ENCODE measurements around the gene C5orf58. TPM values are rescaled to one million over a fixed set of nuclear protein-coding genes. Genes with fewer than 3 reads are reported as not detected.
A peak's percentile ranks its signal among the peaks of the same experiment; 100 is the strongest.

C5orf58 gene
- total and polyA plus RNA-seq, 2 donors from 2014 or later, result not detected

- peak in 1 of 5 donors; percentile 85 for DNase-seq
Observed at GRCh38 chr5:170278611-170279458, 46.0 kb downstream of the C5orf58 start.

GRCh38 chr5:170279459-170279817, 46.7 kb downstream of the C5orf58 start:
- Histone ChIP-seq H3K4me3 (ENCODE audit: low read length in 3 of 3) (no peak overlapping the region), H3K9ac (ENCODE audit: low read length in 3 of 3) (no peak overlapping the region), H3K4me1 (ENCODE audit: control insufficient read depth in 2 of 3, insufficient read depth in 2 of 3, low read depth in 1 of 3, low read length in 3 of 3) (peaks cover 0 to 14% (median 0%) of the 10 kb centered on the region in 3 donors), H3K9me3 (ENCODE audit: control insufficient read depth in 2 of 3, insufficient read depth in 1 of 3, low read length in 3 of 3) (peaks cover 0 to 1% (median 0%) of the 10 kb centered on the region in 3 donors), H3K27ac (ENCODE audit: low read depth in 2 of 2, low read length in 2 of 2) (no peak overlapping the region), H3K27me3 (ENCODE audit: control insufficient read depth, insufficient read depth, low read length) (no peaks in the 10 kb centered on the region), H3K36me3 (ENCODE audit: control insufficient read depth in 2 of 3, insufficient read depth in 3 of 3, low read length in 3 of 3) (no peaks in the 10 kb centered on the region)
- FAIRE-seq, result no peak
- intact Hi-C loops (cut with DNase I), result no loop called here
- DNase-seq, result no peak
- TF ChIP-seq, protein P1, sequence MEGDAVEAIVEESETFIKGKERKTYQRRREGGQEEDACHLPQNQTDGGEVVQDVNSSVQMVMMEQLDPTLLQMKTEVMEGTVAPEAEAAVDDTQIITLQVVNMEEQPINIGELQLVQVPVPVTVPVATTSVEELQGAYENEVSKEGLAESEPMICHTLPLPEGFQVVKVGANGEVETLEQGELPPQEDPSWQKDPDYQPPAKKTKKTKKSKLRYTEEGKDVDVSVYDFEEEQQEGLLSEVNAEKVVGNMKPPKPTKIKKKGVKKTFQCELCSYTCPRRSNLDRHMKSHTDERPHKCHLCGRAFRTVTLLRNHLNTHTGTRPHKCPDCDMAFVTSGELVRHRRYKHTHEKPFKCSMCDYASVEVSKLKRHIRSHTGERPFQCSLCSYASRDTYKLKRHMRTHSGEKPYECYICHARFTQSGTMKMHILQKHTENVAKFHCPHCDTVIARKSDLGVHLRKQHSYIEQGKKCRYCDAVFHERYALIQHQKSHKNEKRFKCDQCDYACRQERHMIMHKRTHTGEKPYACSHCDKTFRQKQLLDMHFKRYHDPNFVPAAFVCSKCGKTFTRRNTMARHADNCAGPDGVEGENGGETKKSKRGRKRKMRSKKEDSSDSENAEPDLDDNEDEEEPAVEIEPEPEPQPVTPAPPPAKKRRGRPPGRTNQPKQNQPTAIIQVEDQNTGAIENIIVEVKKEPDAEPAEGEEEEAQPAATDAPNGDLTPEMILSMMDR (IDR thresholded peaks at IDR 0.05; ENCODE audit: borderline replicate concordance, extremely low read depth, insufficient read depth), result no peak

More at GRCh38 chr5:170278611-170279458, 46.0 kb downstream of the C5orf58 start:
- no peaks in the 10 kb centered on the region for H3K36me3 ChIP-seq (ENCODE audit: control insufficient read depth in 2 of 3, insufficient read depth in 3 of 3, low read length in 3 of 3)
- H3K27me3 ChIP-seq (ENCODE audit: control insufficient read depth, insufficient read depth, low read length), result no peaks in the 10 kb centered on the region
- TF ChIP-seq, protein P1 (IDR thresholded peaks at IDR 0.05; ENCODE audit: borderline replicate concordance, extremely low read depth, insufficient read depth), result no peak
- no peak for FAIRE-seq
- no peak overlapping the region for H3K9ac ChIP-seq (ENCODE audit: low read length in 3 of 3)
- peaks cover 0 to 16% (median 0%) of the 10 kb centered on the region in 3 donors for H3K4me1 ChIP-seq (ENCODE audit: control insufficient read depth in 2 of 3, insufficient read depth in 2 of 3, low read depth in 1 of 3, low read length in 3 of 3)
- H3K9me3 ChIP-seq (ENCODE audit: control insufficient read depth in 2 of 3, insufficient read depth in 1 of 3, low read length in 3 of 3), result no peaks in the 10 kb centered on the region
- intact Hi-C loops (cut with DNase I), result no loop called here
- no peak overlapping the region for H3K27ac ChIP-seq (ENCODE audit: low read depth in 2 of 2, low read length in 2 of 2)
- no peak overlapping the region for H3K4me3 ChIP-seq (ENCODE audit: low read length in 3 of 3)

- FAIRE-seq (no peak), DNase-seq (no peak)
- Histone ChIP-seq H3K27me3 (ENCODE audit: control insufficient read depth, insufficient read depth, low read length) (no peaks in the 10 kb centered on the region), H3K9ac (ENCODE audit: low read length in 3 of 3) (no peak overlapping the region), H3K9me3 (ENCODE audit: control insufficient read depth in 2 of 3, insufficient read depth in 1 of 3, low read length in 3 of 3) (peaks cover 0 to 2% (median 0%) of the 10 kb centered on the region in 3 donors), H3K36me3 (ENCODE audit: control insufficient read depth in 2 of 3, insufficient read depth in 3 of 3, low read length in 3 of 3) (no peaks in the 10 kb centered on the region), H3K27ac (ENCODE audit: low read depth in 2 of 2, low read length in 2 of 2) (no peak overlapping the region), H3K4me1 (ENCODE audit: control insufficient read depth in 2 of 3, insufficient read depth in 2 of 3, low read depth in 1 of 3, low read length in 3 of 3) (peaks cover 0 to 14% (median 0%) of the 10 kb centered on the region in 3 donors), H3K4me3 (ENCODE audit: low read length in 3 of 3) (no peak overlapping the region)
- TF ChIP-seq, protein P1 (IDR thresholded peaks at IDR 0.05; ENCODE audit: borderline replicate concordance, extremely low read depth, insufficient read depth), result no peak
- intact Hi-C loops (cut with DNase I), result no loop called here
Observed at GRCh38 chr5:170280011-170280493, 47.3 kb downstream of the C5orf58 start.
